ENCODE results near the gene SH3BP5L. TPM values are rescaled to one million over a fixed set of nuclear protein-coding genes. Genes with fewer than 3 reads are reported as not detected.

The SH3BP5L gene
- total and polyA plus RNA-seq, 2 of the 8 experiments (the other 6 are each of a cell fraction or from before 2014, with no cell fraction given), result 20.2 to 28.4 TPM

- Histone ChIP-seq H3K4me1 (replicated peaks in 1 of 4; ENCODE audit: control insufficient read depth in 3 of 4, insufficient read depth in 4 of 4, low read length in 3 of 4) (no peaks in the 10 kb centered on the region), H4K91ac (replicated peaks; ENCODE audit: insufficient read length, low read length) (no peak overlapping the region), H2BK5ac (ENCODE audit: low read depth, low read length) (no peak overlapping the region), H3K4ac (replicated peaks; ENCODE audit: insufficient read length, low read depth, low read length) (no peak overlapping the region), H3K27ac (ENCODE audit: low read depth, low read length) (no peak overlapping the region), H4K8ac (ENCODE audit: extremely low read depth, insufficient read depth, low read length) (no peak overlapping the region), H2AK5ac (ENCODE audit: low read depth, low read length) (no peak overlapping the region), H3K9ac (replicated peaks in 1 of 4; ENCODE audit: extremely low read depth in 1 of 4, low read depth in 3 of 4, low read length in 3 of 4) (no peak overlapping the region), H3K27me3 (replicated peaks in 1 of 4; ENCODE audit: control insufficient read depth in 3 of 4, extremely low read depth in 1 of 4, insufficient read depth in 3 of 4, low read length in 3 of 4) (no peaks in the 10 kb centered on the region), H2BK15ac (ENCODE audit: low read length) (no peak overlapping the region), H2BK20ac (ENCODE audit: low read length) (no peak overlapping the region), H3K9me3 (ENCODE audit: insufficient read depth in 2 of 2, low read depth in 1 of 2, low read length in 1 of 2) (peaks cover 54 to 72% of the 10 kb centered on the region in 2 experiments), H4K5ac (ENCODE audit: insufficient read length, low read depth, low read length) (no peak overlapping the region), H3K79me1 (ENCODE audit: low read depth, low read length) (no peaks in the 10 kb centered on the region), H2AFZ (ENCODE audit: low read length) (no peak overlapping the region), H3K18ac (ENCODE audit: extremely low read depth, low read length) (no peak overlapping the region), H2BK120ac (replicated peaks; ENCODE audit: low read depth, low read length) (no peak overlapping the region), H4K20me1 (replicated peaks in 1 of 2; ENCODE audit: control insufficient read depth in 1 of 2, insufficient read depth in 2 of 2, low read length in 2 of 2) (no peaks in the 10 kb centered on the region), H3K23ac (ENCODE audit: insufficient read length) (no peak overlapping the region), H3K4me3 (ENCODE audit: extremely low read depth in 1 of 4, insufficient read depth in 2 of 4, low read depth in 3 of 4, low read length in 4 of 4) (no peak overlapping the region), H2BK12ac (ENCODE audit: low read depth, low read length) (no peak overlapping the region), H3K23me2 (ENCODE audit: low read depth, low read length) (no peaks in the 10 kb centered on the region), H3K14ac (ENCODE audit: insufficient read length) (no peak overlapping the region), H3K56ac (replicated peaks; ENCODE audit: insufficient read length, low read depth, low read length) (no peak overlapping the region), H3K79me2 (ENCODE audit: control insufficient read depth in 1 of 2, insufficient read depth in 2 of 2, low read length in 2 of 2) (no peaks in the 10 kb centered on the region), H3K4me2 (ENCODE audit: insufficient read depth in 1 of 2, low read depth in 2 of 2, low read length in 2 of 2) (no peak overlapping the region), H3K36me3 (ENCODE audit: control insufficient read depth in 2 of 4, insufficient read depth in 4 of 4, low read length in 3 of 4) (no peaks in the 10 kb centered on the region)
- TF ChIP-seq JUND (IDR thresholded peaks at IDR 0.05; ENCODE audit: low read length), result no peak
- no peak for TF ChIP-seq PHF8 (conservative IDR thresholded peaks at IDR 0.05; ENCODE audit: low read depth, low read length)
- no peak for TF ChIP-seq CTBP2 (IDR thresholded peaks at IDR 0.05; ENCODE audit: borderline replicate concordance, insufficient read depth, insufficient read length, low read length)
- TF ChIP-seq TBP (IDR thresholded peaks at IDR 0.05; ENCODE audit: low read depth, low read length), result no peak
- TF ChIP-seq CBX5 (IDR thresholded peaks at IDR 0.05; ENCODE audit: low read depth, low read length), result no peak
- no peak for TF ChIP-seq BCL11A (IDR thresholded peaks at IDR 0.05; ENCODE audit: low read depth in 2 of 2, low read length in 2 of 2)
- TF ChIP-seq ZNF274 (IDR thresholded peaks at IDR 0.05; ENCODE audit: borderline replicate concordance, extremely low read depth, low read length), result no peak
- no peak for TF ChIP-seq YY1 (IDR thresholded peaks at IDR 0.05; ENCODE audit: low read depth, low read length)
- TF ChIP-seq SIX5 (IDR thresholded peaks at IDR 0.05; ENCODE audit: low read depth, low read length), result no peak
- TF ChIP-seq CEBPB (IDR thresholded peaks at IDR 0.05; ENCODE audit: low read depth, low read length), result no peak
- TF ChIP-seq SUZ12 (IDR thresholded peaks at IDR 0.05; ENCODE audit: low read length), result no peak
- no peak for TF ChIP-seq KDM4A (IDR thresholded peaks at IDR 0.05; ENCODE audit: low read depth, low read length, severe bottlenecking)
- TF ChIP-seq TEAD4 (IDR thresholded peaks at IDR 0.05; ENCODE audit: low read depth, low read length), result no peak
- ChIA-PET POLR2A (ENCODE audit: partially characterized antibody) (no interaction called here), CTCF (ENCODE audit: partially characterized antibody) (no interaction called here)
- DNase-seq (ENCODE audit: low read depth in 1 of 2, low spot score in 2 of 2) (no peak), FAIRE-seq (no peak)
Observed at GRCh38 chr1:248793592-248793991, 32.1 kb downstream of the SH3BP5L start.

Measured in H1 (cell line).